Ishikawa (cell line): Measurements from ENCODE around the gene PDE4D.

Source experiments
- CEBPB ChIP-seq: IDR thresholded peaks from 2 replicates; pipeline ENCODE4 v1.6.1; 2012
- CREB1 ChIP-seq: IDR thresholded peaks from 2 replicates; pipeline ENCODE4 v1.6.1; 2012; ENCODE audit warnings: low read depth
- EGR1 ChIP-seq: IDR thresholded peaks from 2 replicates; pipeline ENCODE4 v1.6.1; 2012
- EP300 ChIP-seq: IDR thresholded peaks from 2 replicates; pipeline ENCODE4 v1.6.1; 2012; ENCODE audit warnings: borderline replicate concordance
- FOXM1 ChIP-seq: IDR thresholded peaks from 2 replicates; pipeline ENCODE4 v1.6.1; 2012; ENCODE audit warnings: low read depth, borderline replicate concordance
- NFIC ChIP-seq: IDR thresholded peaks from 2 replicates; pipeline ENCODE4 v1.6.1; 2012
- RAD21 ChIP-seq: IDR thresholded peaks from 2 replicates; pipeline ENCODE4 v1.6.1; 2012; ENCODE audit warnings: low read depth
- REST ChIP-seq: IDR thresholded peaks from 2 replicates; pipeline ENCODE4 v1.6.1; 2012; ENCODE audit warnings: low read depth, mild to moderate bottlenecking
- TAF1 ChIP-seq: IDR thresholded peaks from 2 replicates; pipeline ENCODE4 v1.6.1; 2012; ENCODE audit warnings: low read depth, mild to moderate bottlenecking
- TCF12 ChIP-seq: IDR thresholded peaks from 2 replicates; pipeline ENCODE4 v1.6.1; 2012; ENCODE audit warnings: low read depth
- TEAD4 ChIP-seq: IDR thresholded peaks from 2 replicates; pipeline ENCODE4 v1.6.1; 2012
- USF1 ChIP-seq: IDR thresholded peaks from 2 replicates; pipeline ENCODE4 v1.6.1; 2012
- YY1 ChIP-seq: IDR thresholded peaks from 2 replicates; pipeline ENCODE4 v1.6.1; 2012; ENCODE audit warnings: low read depth
- ZBTB7A ChIP-seq: IDR thresholded peaks from 2 replicates; pipeline ENCODE4 v1.6.1; 2012; ENCODE audit warnings: low read depth
- TF ChIP-seq, protein P1 (sequence below): IDR thresholded peaks from 2 replicates; pipeline ENCODE4 v1.6.1; 2012

Gene PDE4D

GRCh38 chr5:59040804-59041201, 852.7 kb downstream of the PDE4D start:
- no peak for TF ChIP-seq FOXM1
- no peak for TF ChIP-seq TEAD4
- TF ChIP-seq USF1, result no peak
- TF ChIP-seq TCF12, result no peak
- TF ChIP-seq ZBTB7A, result no peak
- no peak for TF ChIP-seq RAD21
- TF ChIP-seq TAF1, result no peak
- TF ChIP-seq EP300, result no peak
- TF ChIP-seq NFIC, result no peak
- TF ChIP-seq REST, result no peak
- no peak for TF ChIP-seq CREB1
- TF ChIP-seq, protein P1, sequence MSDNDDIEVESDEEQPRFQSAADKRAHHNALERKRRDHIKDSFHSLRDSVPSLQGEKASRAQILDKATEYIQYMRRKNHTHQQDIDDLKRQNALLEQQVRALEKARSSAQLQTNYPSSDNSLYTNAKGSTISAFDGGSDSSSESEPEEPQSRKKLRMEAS, result no peak
- TF ChIP-seq EGR1, result no peak
- TF ChIP-seq CEBPB, result no peak
- no peak for TF ChIP-seq YY1

GRCh38 chr5:59040024-59040803, 853.3 kb downstream of the PDE4D start:
- TF ChIP-seq, protein P1, result no peak
- TF ChIP-seq FOXM1 (no peak), CEBPB (peak; percentile 31; the same call in 1 of the 2 replicates), EP300 (no peak), NFIC (no peak), TCF12 (no peak)

- peak; percentile 60 for TF ChIP-seq ZBTB7A
- peak; percentile 19; the same call in 1 of the 2 replicates for TF ChIP-seq TCF12
- TF ChIP-seq YY1, result no peak
- no peak for TF ChIP-seq CREB1
- TF ChIP-seq TEAD4, result no peak
- no peak for TF ChIP-seq EGR1
- TF ChIP-seq EP300, result no peak
Measured at GRCh38 chr5:59039296-59040023, 854.1 kb downstream of the PDE4D start.

DNA sequence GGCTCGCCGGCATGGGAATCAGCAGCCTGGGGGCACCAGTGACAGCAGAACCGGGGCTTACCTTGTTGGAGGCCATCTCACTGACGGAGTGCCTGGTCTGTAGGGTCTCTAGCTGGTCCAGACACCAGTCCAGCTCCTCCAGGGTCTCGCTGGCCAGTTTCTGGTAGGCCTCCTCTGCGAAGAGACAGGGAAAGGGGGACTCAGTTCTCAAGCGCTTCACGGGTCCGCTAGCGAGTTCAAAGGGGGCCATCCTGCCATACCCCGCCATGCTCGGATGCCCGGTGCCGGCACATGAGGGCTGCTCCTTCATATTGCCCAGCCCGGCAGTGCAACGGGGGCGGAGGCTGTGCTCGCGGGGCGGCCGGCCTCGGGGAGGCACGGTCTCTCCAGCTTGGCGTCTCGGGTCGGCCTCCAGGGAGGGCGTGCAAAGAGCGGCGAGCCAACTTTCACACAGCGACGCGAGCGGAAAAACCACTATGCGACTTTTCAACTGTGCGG, 854.7 kb downstream of the PDE4D start:
- TF ChIP-seq EP300 (no peak), EGR1 (no peak), YY1 (no peak), CEBPB (no peak), NFIC (no peak)

DNA sequence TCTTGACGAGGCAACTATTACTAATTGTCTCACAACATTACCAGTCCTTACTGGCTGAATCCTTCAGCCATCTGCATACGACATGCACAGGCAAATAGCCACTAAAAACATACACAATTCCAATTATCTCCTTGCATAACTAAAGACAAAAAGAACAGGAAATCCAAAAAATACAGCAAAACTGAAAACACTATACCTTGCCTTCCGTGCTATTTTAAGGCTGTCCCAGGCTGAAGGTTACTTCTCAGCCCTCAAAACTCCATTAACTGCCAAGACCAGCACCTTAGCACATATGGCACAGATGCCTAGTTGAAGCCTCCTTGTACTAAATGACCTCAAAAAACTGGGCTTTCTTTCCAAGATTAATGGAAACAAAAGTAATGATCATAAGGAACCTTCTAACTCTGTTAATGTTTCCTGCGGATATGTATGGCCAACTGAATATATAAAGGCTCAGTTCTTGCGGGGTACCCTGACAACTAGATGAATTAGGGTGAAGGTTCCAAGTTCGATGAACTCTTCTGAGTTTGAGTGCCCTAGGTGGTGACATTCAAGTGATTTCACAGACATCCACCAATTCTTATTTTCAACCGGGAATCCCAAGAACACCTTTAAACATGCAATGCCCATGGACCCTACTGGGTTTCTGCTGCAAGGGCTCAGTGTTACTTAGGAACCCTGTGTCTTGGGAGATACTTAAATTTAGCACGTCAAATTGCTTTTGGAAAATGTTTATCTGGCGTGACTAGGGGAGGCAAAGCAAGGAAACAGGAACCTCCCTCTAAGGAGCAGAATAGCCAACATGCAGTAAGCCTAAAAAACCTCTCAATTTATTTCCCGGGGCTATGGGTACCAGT, 855.4 kb downstream of the PDE4D start:
- TF ChIP-seq TEAD4, result no peak
- TF ChIP-seq TCF12, result no peak
- TF ChIP-seq TAF1, result no peak
- no peak for TF ChIP-seq EP300
- no peak for TF ChIP-seq RAD21
- no peak for TF ChIP-seq CEBPB
- no peak for TF ChIP-seq NFIC
- TF ChIP-seq USF1, result no peak
- TF ChIP-seq EGR1, result no peak
- no peak for TF ChIP-seq CREB1
- TF ChIP-seq, protein P1, result no peak
- TF ChIP-seq REST, result no peak
- TF ChIP-seq FOXM1, result no peak
- no peak for TF ChIP-seq YY1
- TF ChIP-seq ZBTB7A, result no peak
